ENCODE results near the gene DEFB124. TPM values are rescaled to one million over a fixed set of nuclear protein-coding genes. Genes with fewer than 3 reads are reported as not detected.

DEFB124 gene
- total RNA-seq, 2 donors from 2014 or later, result not detected

DNA sequence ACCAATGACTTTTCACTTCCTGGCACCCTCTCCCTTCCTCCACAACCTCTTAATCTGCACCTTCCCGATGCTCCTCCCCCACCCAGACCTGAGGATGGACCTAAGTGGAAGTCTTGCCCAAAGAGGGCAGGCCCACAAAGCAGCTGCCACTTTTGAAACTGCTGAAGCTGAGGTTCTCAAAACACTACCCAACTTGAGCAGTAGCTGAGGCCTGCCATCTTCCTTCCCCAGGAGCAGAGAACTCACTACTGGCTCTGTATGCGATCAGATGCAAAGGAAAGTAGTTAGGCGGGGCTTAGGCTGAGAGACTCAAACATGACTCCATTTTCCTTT lies 40.8 kb upstream of the DEFB124 start:
- H3K4me3 ChIP-seq (ENCODE audit: low read length), result peak overlapping the region; percentile 89
- Mint-ChIP-seq H3K4me3 (no peak overlapping the region), H3K36me3 (ENCODE audit: low read depth) (peaks cover 20% of the 10 kb centered on the region), H3K27ac (no peak overlapping the region), H3K9me3 (no peaks in the 10 kb centered on the region), H3K27me3 (ENCODE audit: insufficient read depth) (no peaks in the 10 kb centered on the region), H3K4me1 (peaks cover 7% of the 10 kb centered on the region)
- TF ChIP-seq, protein P1, sequence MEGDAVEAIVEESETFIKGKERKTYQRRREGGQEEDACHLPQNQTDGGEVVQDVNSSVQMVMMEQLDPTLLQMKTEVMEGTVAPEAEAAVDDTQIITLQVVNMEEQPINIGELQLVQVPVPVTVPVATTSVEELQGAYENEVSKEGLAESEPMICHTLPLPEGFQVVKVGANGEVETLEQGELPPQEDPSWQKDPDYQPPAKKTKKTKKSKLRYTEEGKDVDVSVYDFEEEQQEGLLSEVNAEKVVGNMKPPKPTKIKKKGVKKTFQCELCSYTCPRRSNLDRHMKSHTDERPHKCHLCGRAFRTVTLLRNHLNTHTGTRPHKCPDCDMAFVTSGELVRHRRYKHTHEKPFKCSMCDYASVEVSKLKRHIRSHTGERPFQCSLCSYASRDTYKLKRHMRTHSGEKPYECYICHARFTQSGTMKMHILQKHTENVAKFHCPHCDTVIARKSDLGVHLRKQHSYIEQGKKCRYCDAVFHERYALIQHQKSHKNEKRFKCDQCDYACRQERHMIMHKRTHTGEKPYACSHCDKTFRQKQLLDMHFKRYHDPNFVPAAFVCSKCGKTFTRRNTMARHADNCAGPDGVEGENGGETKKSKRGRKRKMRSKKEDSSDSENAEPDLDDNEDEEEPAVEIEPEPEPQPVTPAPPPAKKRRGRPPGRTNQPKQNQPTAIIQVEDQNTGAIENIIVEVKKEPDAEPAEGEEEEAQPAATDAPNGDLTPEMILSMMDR (conservative IDR thresholded peaks at IDR 0.05), result no peak
- no peak overlapping the region for H3K27ac ChIP-seq (ENCODE audit: low read depth, low read length)
- no peaks in the 10 kb centered on the region for H3K9me3 ChIP-seq (ENCODE audit: control insufficient read depth, low read length)
- peaks cover 30% of the 10 kb centered on the region for H3K36me3 ChIP-seq (ENCODE audit: control insufficient read depth, insufficient read depth, low read length)
- 84 to 97% methylated on average over 3 of the region's 3 CpGs for WGBS, 2 experiments (ENCODE audit: insufficient coverage in 1 of 2, insufficient read length in 1 of 2)
- peaks cover 6% of the 10 kb centered on the region for H3K4me1 ChIP-seq (ENCODE audit: control insufficient read depth, insufficient read depth, low read length)
- no peak for DNase-seq
- no peaks in the 10 kb centered on the region for H3K27me3 ChIP-seq (ENCODE audit: control insufficient read depth, insufficient read depth, low read length, poor library complexity, severe bottlenecking)
- no peak overlapping the region for H3K9ac ChIP-seq (ENCODE audit: extremely low read depth, low read length, poor library complexity, severe bottlenecking)

DNA sequence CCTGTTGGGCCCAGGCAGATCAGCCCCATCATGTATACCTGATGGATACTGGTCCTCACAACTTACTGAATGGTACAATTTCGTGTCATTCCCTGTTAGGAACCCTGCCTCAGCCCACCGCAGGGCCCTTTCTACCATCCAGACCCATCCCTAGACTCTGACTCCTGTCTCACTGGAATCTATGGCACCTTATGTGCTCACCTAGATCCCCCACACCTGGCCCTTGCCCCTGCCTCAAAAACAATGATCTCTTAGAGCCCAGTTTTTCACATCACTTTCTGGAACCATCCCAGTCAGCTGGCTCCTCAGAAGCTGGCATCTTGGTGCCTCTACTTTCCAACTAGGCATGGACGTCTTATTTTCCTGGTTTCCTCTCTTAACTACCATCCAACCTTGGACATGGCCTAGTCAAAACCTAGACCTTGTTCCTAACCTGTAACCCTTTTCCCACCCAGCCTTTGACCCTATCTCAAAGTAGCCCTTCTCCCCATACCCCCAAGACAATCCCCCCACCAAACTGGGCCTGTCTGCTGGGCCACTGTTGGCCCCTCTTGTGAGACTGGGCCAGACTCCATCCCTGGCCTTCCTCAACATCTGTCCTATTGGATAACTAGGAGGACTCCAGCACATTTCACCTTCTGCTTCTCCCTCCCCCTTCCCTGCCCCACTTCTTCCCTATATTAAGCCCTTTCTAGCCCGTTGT lies 40.3 kb upstream of the DEFB124 start:
- H3K27ac ChIP-seq (ENCODE audit: low read depth, low read length), result no peak overlapping the region
- H3K27me3 ChIP-seq (ENCODE audit: control insufficient read depth, insufficient read depth, low read length, poor library complexity, severe bottlenecking), result no peaks in the 10 kb centered on the region
- TF ChIP-seq, protein P1 (conservative IDR thresholded peaks at IDR 0.05), result no peak
- no peaks in the 10 kb centered on the region for H3K9me3 Mint-ChIP-seq
- WGBS, 2 experiments (ENCODE audit: insufficient coverage in 1 of 2, insufficient read length in 1 of 2), result 33 to 38% methylated on average over 1 to 4 of the region's 4 CpGs
- no peak overlapping the region for H3K4me3 Mint-ChIP-seq
- H3K4me1 ChIP-seq (ENCODE audit: control insufficient read depth, insufficient read depth, low read length), result peaks cover 6% of the 10 kb centered on the region
- H3K36me3 ChIP-seq (ENCODE audit: control insufficient read depth, insufficient read depth, low read length), result peaks cover 29% of the 10 kb centered on the region
- H3K9ac ChIP-seq (ENCODE audit: extremely low read depth, low read length, poor library complexity, severe bottlenecking), result peak overlapping the region; percentile 92
- H3K4me1 Mint-ChIP-seq, result peaks cover 2% of the 10 kb centered on the region
- peak overlapping the region; percentile 89 for H3K4me3 ChIP-seq (ENCODE audit: low read length)
- DNase-seq, result no peak
- H3K27me3 Mint-ChIP-seq (ENCODE audit: insufficient read depth), result peaks cover 2% of the 10 kb centered on the region
- peaks cover 15% of the 10 kb centered on the region for H3K36me3 Mint-ChIP-seq (ENCODE audit: low read depth)
- H3K9me3 ChIP-seq (ENCODE audit: control insufficient read depth, low read length), result no peaks in the 10 kb centered on the region
- no peak overlapping the region for H3K27ac Mint-ChIP-seq

DNA sequence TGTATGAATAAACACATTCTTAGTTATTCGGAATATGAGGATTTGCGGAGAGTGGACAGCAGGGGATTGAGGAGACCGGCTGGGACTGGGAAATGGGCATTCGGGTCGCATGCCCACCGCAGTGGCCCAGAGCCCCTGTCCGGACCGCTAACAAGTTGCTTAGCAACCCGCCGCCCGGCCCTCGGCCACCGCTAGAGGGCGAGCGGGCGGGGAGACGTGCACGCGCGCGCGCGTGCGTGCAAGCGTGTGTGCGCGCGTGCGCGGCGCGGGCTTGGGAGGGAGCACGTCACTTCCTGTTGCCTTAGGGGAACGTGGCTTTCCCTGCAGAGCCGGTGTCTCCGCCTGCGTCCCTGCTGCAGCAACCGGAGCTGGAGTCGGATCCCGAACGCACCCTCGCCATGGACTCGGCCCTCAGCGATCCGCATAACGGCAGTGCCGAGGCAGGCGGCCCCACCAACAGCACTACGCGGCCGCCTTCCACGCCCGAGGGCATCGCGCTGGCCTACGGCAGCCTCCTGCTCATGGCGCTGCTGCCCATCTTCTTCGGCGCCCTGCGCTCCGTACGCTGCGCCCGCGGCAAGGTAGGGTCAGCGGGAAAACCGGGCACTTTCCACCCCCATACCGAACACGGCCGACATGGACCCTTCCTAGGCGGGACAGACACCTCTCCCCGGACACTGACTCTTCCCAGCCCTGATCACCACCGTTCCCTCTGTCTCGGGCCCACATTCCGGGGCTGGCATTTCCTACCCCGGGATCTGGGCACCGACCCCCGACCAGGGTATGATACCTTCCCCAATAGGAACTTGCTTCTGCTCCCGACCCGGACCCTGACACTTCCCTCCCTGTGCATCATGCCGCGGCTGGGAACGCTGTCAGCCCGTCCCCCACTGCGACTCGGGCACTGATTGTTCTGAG lies 39.5 kb upstream of the DEFB124 start, which contains the start of gene HM13:
TSS of gene HM13 (plus strand) at position 289 of the 918 bp plus-strand sequence. CDS start at position 399, 110 bp downstream.
- Mint-ChIP-seq H3K9me3 (no peaks in the 10 kb centered on the region), H3K27ac (no peak within 1 kb of the TSS), H3K36me3 (ENCODE audit: low read depth) (peaks cover 7% of the 10 kb centered on the region), H3K4me3 (no peak within 1 kb of the TSS), H3K4me1 (no peaks in the 10 kb centered on the region), H3K27me3 (ENCODE audit: insufficient read depth) (peaks cover 4% of the 10 kb centered on the region)
- Histone ChIP-seq H3K36me3 (ENCODE audit: control insufficient read depth, insufficient read depth, low read length) (peaks cover 25% of the 10 kb centered on the region), H3K9ac (ENCODE audit: extremely low read depth, low read length, poor library complexity, severe bottlenecking) (peak within 1 kb of the TSS; percentile 92), H3K4me3 (ENCODE audit: low read length) (peak within 1 kb of the TSS; percentile 89), H3K9me3 (ENCODE audit: control insufficient read depth, low read length) (no peaks in the 10 kb centered on the region), H3K4me1 (ENCODE audit: control insufficient read depth, insufficient read depth, low read length) (peaks cover 6% of the 10 kb centered on the region), H3K27me3 (ENCODE audit: control insufficient read depth, insufficient read depth, low read length, poor library complexity, severe bottlenecking) (no peaks in the 10 kb centered on the region), H3K27ac (ENCODE audit: low read depth, low read length) (peak within 1 kb of the TSS; percentile 54)
- WGBS, 2 experiments (ENCODE audit: insufficient coverage in 1 of 2, insufficient read length in 1 of 2), result 1% methylated on average over 21 to 86 of the region's 86 CpGs
- DNase-seq, result peak; percentile 96
- TF ChIP-seq, protein P1 (conservative IDR thresholded peaks at IDR 0.05), result peak; percentile 100
